Endodermal cell (in vitro differentiated cells): ENCODE measurements around the gene ADTRP. TPM values are rescaled to one million over a fixed set of nuclear protein-coding genes. Genes with fewer than 3 reads are reported as not detected.

Experiments
- DNase-seq: peaks from one replicate; pipeline ENCODE4 v3.0.0-alpha.2; 2017
- H3K27ac ChIP-seq: 2 replicates; pipeline ENCODE4 v1.5.1; 2013; ENCODE audit warnings: mild to moderate bottlenecking, low read depth, low read length, moderate library complexity
- H3K27me3 ChIP-seq: 2 replicates; pipeline ENCODE4 v1.6.1; 2013; ENCODE audit warnings: mild to moderate bottlenecking, low read length, moderate library complexity; ENCODE audit not compliant: insufficient read depth, control insufficient read depth, poor library complexity, severe bottlenecking
- H3K36me3 ChIP-seq: 2 replicates; pipeline ENCODE4 v1.7.0; 2013; ENCODE audit warnings: mild to moderate bottlenecking, low read length, moderate library complexity; ENCODE audit not compliant: control insufficient read depth, insufficient read depth
- H3K4me1 ChIP-seq: one replicate; pipeline ENCODE4 v1.7.0; 2013; ENCODE audit warnings: low read length; ENCODE audit not compliant: control insufficient read depth, insufficient read depth
- H3K4me3 ChIP-seq: 2 replicates; pipeline ENCODE4 v1.5.1; 2013; ENCODE audit warnings: mild to moderate bottlenecking, low read length, moderate library complexity
- H3K9ac ChIP-seq: 2 replicates; pipeline ENCODE4 v1.6.1; 2013; ENCODE audit warnings: mild to moderate bottlenecking, low read length, moderate library complexity; ENCODE audit not compliant: poor library complexity, severe bottlenecking; ENCODE audit errors: extremely low read depth
- H3K9me3 ChIP-seq: 2 replicates; pipeline ENCODE4 v1.6.1; 2013; ENCODE audit warnings: mild to moderate bottlenecking, low read length, moderate library complexity; ENCODE audit not compliant: control insufficient read depth
- H3K27ac Mint-ChIP-seq: 2 replicates; pipeline ENCODE4 v1.8.0; 2020; ENCODE audit warnings: mixed read lengths
- H3K27me3 Mint-ChIP-seq: 2 replicates; pipeline ENCODE4 v1.8.0; 2021; ENCODE audit warnings: mild to moderate bottlenecking, mixed read lengths; ENCODE audit not compliant: insufficient read depth
- H3K36me3 Mint-ChIP-seq: 2 replicates; pipeline ENCODE4 v1.8.0; 2020; ENCODE audit warnings: low read depth, mixed read lengths
- H3K4me1 Mint-ChIP-seq: 2 replicates; pipeline ENCODE4 v1.8.0; 2020; ENCODE audit warnings: mixed read lengths
- H3K4me3 Mint-ChIP-seq: 2 replicates; pipeline ENCODE4 v1.8.0; 2020; ENCODE audit warnings: mild to moderate bottlenecking, moderate library complexity, mixed read lengths
- H3K9me3 Mint-ChIP-seq: 2 replicates; pipeline ENCODE4 v1.8.0; 2020; ENCODE audit warnings: mild to moderate bottlenecking, mixed read lengths
- WGBS, 2 experiments: methylation state at CpG; one replicate each; pipeline versions ENCODE4 v1.1.5 to v1.1.7; 2013; ENCODE audit warnings: missing lambda C conversion rate in 2 of 2, mixed read lengths in 1 of 2; ENCODE audit not compliant: insufficient coverage in 1 of 2, insufficient read length in 1 of 2; 5-methylcytosine and 5-hydroxymethylcytosine counted together
- total RNA-seq, 2 donors: library from RNA; stranded (reverse); fragmentation: NEBNext Ultra II Directional in 1 of 2; extraction: Animal tissue kit (Norgen Biotek cat#: 25700) in 1 of 2; gene quantifications; 2 replicates in 1 of 2; 3 replicates in 1 of 2; pipeline ENCODE4 v1.2.1, GENCODE V29; 2021
- TF ChIP-seq, protein P1 (sequence below): fragments of 200-600 bp; sonication (generic); conservative IDR thresholded peaks from 2 replicates; pipeline ENCODE4 v1.5.0; 2021; ENCODE audit warnings: antibody characterized with exemption, mild to moderate bottlenecking

ADTRP gene
- total RNA-seq, 2 donors from 2014 or later, result 0.20 to 0.29 TPM

DNA sequence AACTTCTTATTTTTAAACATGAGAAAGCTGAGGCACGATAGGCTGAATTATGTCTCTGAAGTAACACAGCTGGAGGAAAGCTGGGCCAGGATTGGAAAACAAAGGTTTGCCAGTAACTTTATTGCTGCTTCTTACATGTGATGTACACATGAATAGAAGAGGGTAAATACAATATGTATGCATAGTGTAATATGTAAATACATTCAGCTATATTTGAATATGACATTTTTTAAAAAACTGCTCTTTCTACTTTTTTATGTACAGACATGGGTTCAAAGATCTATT lies 90.2 kb downstream of the ADTRP start:
- no peak overlapping the region for H3K27ac Mint-ChIP-seq
- no peaks in the 10 kb centered on the region for H3K27me3 ChIP-seq
- WGBS, 2 experiments, result 100% methylated on average over 1 of the region's 1 CpG; no CpG with 5 or more reads in 1 of the 2 experiments
- peaks cover 5% of the 10 kb centered on the region for H3K4me1 ChIP-seq
- H3K9me3 ChIP-seq, result no peaks in the 10 kb centered on the region
- H3K27ac ChIP-seq, result no peak overlapping the region
- no peaks in the 10 kb centered on the region for H3K36me3 Mint-ChIP-seq
- H3K9ac ChIP-seq, result no peak overlapping the region
- peaks cover 6% of the 10 kb centered on the region for H3K9me3 Mint-ChIP-seq
- H3K36me3 ChIP-seq, result no peaks in the 10 kb centered on the region
- no peak overlapping the region for H3K4me3 Mint-ChIP-seq
- peaks cover 16% of the 10 kb centered on the region for H3K4me1 Mint-ChIP-seq
- peaks cover 1% of the 10 kb centered on the region for H3K27me3 Mint-ChIP-seq
- H3K4me3 ChIP-seq, result peak overlapping the region; percentile 7
- no peak for DNase-seq
- TF ChIP-seq, protein P1, sequence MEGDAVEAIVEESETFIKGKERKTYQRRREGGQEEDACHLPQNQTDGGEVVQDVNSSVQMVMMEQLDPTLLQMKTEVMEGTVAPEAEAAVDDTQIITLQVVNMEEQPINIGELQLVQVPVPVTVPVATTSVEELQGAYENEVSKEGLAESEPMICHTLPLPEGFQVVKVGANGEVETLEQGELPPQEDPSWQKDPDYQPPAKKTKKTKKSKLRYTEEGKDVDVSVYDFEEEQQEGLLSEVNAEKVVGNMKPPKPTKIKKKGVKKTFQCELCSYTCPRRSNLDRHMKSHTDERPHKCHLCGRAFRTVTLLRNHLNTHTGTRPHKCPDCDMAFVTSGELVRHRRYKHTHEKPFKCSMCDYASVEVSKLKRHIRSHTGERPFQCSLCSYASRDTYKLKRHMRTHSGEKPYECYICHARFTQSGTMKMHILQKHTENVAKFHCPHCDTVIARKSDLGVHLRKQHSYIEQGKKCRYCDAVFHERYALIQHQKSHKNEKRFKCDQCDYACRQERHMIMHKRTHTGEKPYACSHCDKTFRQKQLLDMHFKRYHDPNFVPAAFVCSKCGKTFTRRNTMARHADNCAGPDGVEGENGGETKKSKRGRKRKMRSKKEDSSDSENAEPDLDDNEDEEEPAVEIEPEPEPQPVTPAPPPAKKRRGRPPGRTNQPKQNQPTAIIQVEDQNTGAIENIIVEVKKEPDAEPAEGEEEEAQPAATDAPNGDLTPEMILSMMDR, result no peak

DNA sequence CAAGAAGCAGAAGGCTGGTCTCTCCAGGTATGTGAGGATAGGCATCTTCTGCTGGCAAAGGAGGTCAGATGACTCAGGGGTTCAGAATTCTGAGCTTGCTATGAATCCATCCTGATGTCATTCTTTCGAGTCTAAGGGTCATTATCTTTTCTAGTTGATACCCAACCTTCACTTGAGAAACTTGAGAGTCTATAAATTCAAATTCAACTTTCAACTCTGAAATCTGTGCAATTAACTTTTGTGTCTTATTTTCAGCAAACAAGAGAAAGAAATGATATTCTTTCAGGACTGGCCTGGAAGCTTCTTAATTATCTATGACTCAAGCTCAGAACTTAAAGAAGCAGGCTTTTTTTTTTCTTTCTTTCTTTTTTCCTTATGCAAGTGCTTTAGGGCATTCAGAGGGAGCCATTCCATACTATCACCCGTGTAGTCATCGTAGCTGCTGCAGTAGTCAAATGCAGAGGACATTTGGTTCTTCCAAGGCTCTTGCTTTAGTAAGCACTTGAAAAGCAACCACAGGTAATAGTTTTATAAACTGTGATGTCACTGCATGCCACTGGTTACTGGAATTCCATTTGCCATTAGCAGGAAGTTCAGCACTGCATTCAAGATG lies 93.0 kb downstream of the ADTRP start:
- no peak overlapping the region for H3K27ac ChIP-seq
- H3K4me3 ChIP-seq, result no peak overlapping the region
- no peaks in the 10 kb centered on the region for H3K36me3 ChIP-seq
- H3K9me3 ChIP-seq, result peaks cover 13% of the 10 kb centered on the region
- 82 to 83% methylated on average over 3 of the region's 3 CpGs for WGBS, 2 experiments
- Mint-ChIP-seq H3K27me3 (peaks cover 1% of the 10 kb centered on the region), H3K27ac (no peak overlapping the region), H3K4me1 (peaks cover 16% of the 10 kb centered on the region), H3K4me3 (no peak overlapping the region), H3K9me3 (peaks cover 19% of the 10 kb centered on the region), H3K36me3 (peaks cover 3% of the 10 kb centered on the region)
- H3K27me3 ChIP-seq, result no peaks in the 10 kb centered on the region
- TF ChIP-seq, protein P1, result no peak
- peaks cover 5% of the 10 kb centered on the region for H3K4me1 ChIP-seq
- no peak overlapping the region for H3K9ac ChIP-seq
- no peak for DNase-seq

DNA sequence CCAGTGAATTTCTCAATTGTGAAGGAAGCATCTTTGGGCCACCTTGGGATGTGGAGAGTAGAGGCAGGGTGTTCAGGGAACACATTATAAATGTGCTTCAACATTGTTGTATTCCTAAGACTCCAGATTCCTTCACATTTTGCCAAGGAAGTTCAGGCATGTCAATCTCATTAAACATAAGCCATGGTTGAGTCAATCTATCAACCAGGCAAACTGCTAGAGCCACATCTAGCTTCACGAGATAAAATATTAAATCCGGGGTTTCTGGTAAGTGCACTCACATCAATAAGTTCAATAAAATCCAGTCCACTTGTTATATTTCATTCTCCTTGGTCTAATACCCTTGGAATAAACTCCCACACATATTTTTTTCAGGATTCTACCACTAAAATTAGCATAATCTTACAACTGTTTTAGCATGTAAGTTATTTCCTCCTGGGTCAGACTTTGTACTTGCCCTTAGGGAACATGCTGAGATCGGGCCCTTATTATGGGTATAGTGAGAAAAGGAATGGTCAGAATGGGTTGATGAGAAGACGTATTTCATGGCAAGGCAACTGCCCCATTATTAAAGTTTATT lies 93.6 kb downstream of the ADTRP start:
- Mint-ChIP-seq H3K4me1 (peaks cover 16% of the 10 kb centered on the region), H3K27me3 (peaks cover 1% of the 10 kb centered on the region), H3K27ac (no peak overlapping the region), H3K9me3 (peaks cover 24% of the 10 kb centered on the region), H3K36me3 (peaks cover 4% of the 10 kb centered on the region), H3K4me3 (no peak overlapping the region)
- TF ChIP-seq, protein P1, result no peak
- Histone ChIP-seq H3K27ac (no peak overlapping the region), H3K4me1 (peaks cover 5% of the 10 kb centered on the region), H3K36me3 (no peaks in the 10 kb centered on the region), H3K9me3 (peaks cover 16% of the 10 kb centered on the region), H3K27me3 (no peaks in the 10 kb centered on the region), H3K9ac (no peak overlapping the region), H3K4me3 (no peak overlapping the region)
- 90 to 92% methylated on average over 4 of the region's 4 CpGs for WGBS, 2 experiments
- DNase-seq, result no peak
